ENCODE data around the gene POLR3C. TPM values are rescaled to one million over a fixed set of nuclear protein-coding genes. Genes with fewer than 3 reads are reported as not detected.
A peak's percentile ranks its signal among the peaks of the same experiment; 100 is the strongest.

The POLR3C gene
- total RNA-seq, 4 donors from 2014 or later = 28.0 to 36.5 (median 32.7) TPM

- TF ChIP-seq CTCF (IDR thresholded peaks at IDR 0.05) = no peak
- TF ChIP-seq POLR2A (IDR thresholded peaks at IDR 0.05) = no peak
- WGBS, 2 donors = 30 to 31% methylated on average over 38 to 47 of the region's 47 CpGs
- H3K4me1 ChIP-seq = peaks cover 0 to 8% of the 10 kb centered on the region in 2 donors
- peak in 1 of 2 donors; percentile 26 for DNase-seq
- H3K9me3 ChIP-seq = no peaks in the 10 kb centered on the region
- peak overlapping the region in 2 of 3 donors; percentile 11 to 30 for H3K4me3 ChIP-seq (replicated peaks in 1 of 3)
- intact Hi-C loops (cut with DNase I) = no loop called here
- peak overlapping the region in 2 of 3 donors; percentile 30 to 40 for H3K27ac ChIP-seq
- H3K27me3 ChIP-seq = no peaks in the 10 kb centered on the region
- H3K36me3 ChIP-seq = no peaks in the 10 kb centered on the region
These were observed 48.3 kb downstream of the POLR3C start for GRCh38 chr1:145871994-145872924.

- H3K4me3 ChIP-seq (replicated peaks in 1 of 3) = no peak overlapping the region
- TF ChIP-seq POLR2A (IDR thresholded peaks at IDR 0.05) (no peak), CTCF (IDR thresholded peaks at IDR 0.05) (no peak)
- intact Hi-C loops (cut with DNase I) = no loop called here
- 92 to 94% methylated on average over 12 of the region's 12 CpGs for WGBS, 2 donors
- no peaks in the 10 kb centered on the region for H3K27me3 ChIP-seq
- H3K27ac ChIP-seq = no peak overlapping the region
- H3K9me3 ChIP-seq = no peaks in the 10 kb centered on the region
- peaks cover 0 to 8% of the 10 kb centered on the region in 2 donors for H3K4me1 ChIP-seq
- no peaks in the 10 kb centered on the region for H3K36me3 ChIP-seq
- DNase-seq = no peak
These were observed 50.6 kb downstream of the POLR3C start for GRCh38 chr1:145874646-145875045.

GRCh38 chr1:145877923-145878486 lies 54.0 kb downstream of the POLR3C start:
- no peak overlapping the region for H3K27ac ChIP-seq
- DNase-seq = no peak
- no peaks in the 10 kb centered on the region for H3K4me1 ChIP-seq
- TF ChIP-seq POLR2A (IDR thresholded peaks at IDR 0.05) (no peak), CTCF (IDR thresholded peaks at IDR 0.05) (no peak)
- H3K9me3 ChIP-seq = no peaks in the 10 kb centered on the region
- H3K27me3 ChIP-seq = no peaks in the 10 kb centered on the region
- intact Hi-C loops (cut with DNase I) = no loop called here
- H3K4me3 ChIP-seq (replicated peaks in 1 of 3) = no peak overlapping the region
- no peaks in the 10 kb centered on the region for H3K36me3 ChIP-seq
- WGBS, 2 donors = 81 to 83% methylated on average over 7 of the region's 7 CpGs

DNA sequence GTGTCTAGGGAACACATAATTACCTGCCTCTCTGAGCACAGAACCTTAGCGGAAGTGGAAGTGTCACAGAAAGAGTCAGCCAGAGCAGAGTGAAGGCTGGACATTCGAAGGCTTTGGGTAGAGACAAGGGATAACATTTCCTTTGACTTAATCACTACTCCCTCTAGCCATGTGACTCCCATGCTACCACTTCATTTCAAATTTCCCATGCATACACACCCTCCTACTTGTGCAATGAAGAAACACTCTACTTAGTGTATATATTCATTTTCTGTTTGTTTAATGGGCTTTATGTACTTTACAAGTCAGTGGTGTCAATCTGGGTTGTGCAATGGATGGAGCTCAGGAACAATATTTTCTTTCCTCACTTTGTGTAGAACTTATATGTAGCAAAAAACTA lies 54.7 kb downstream of the POLR3C start:
- WGBS, 2 donors = 88 to 92% methylated on average over 2 of the region's 2 CpGs
- Histone ChIP-seq H3K27me3 (no peaks in the 10 kb centered on the region), H3K4me3 (replicated peaks in 1 of 3) (no peak overlapping the region), H3K36me3 (no peaks in the 10 kb centered on the region), H3K4me1 (no peaks in the 10 kb centered on the region), H3K27ac (no peak overlapping the region), H3K9me3 (no peaks in the 10 kb centered on the region)
- no peak for TF ChIP-seq CTCF (IDR thresholded peaks at IDR 0.05)
- no peak for TF ChIP-seq POLR2A (IDR thresholded peaks at IDR 0.05)
- intact Hi-C loops (cut with DNase I) = no loop called here
- DNase-seq = no peak

GRCh38 chr1:145879775-145880174 lies 55.8 kb downstream of the POLR3C start:
- no peaks in the 10 kb centered on the region for H3K9me3 ChIP-seq
- H3K4me3 ChIP-seq (replicated peaks in 1 of 3) = no peak overlapping the region
- intact Hi-C loops (cut with DNase I) = no loop called here
- TF ChIP-seq POLR2A (IDR thresholded peaks at IDR 0.05) (no peak), CTCF (IDR thresholded peaks at IDR 0.05) (no peak)
- WGBS, 2 donors = 56 to 62% methylated on average over 5 of the region's 5 CpGs
- H3K27me3 ChIP-seq = no peaks in the 10 kb centered on the region
- no peaks in the 10 kb centered on the region for H3K36me3 ChIP-seq
- no peak overlapping the region for H3K27ac ChIP-seq
- DNase-seq = no peak
- H3K4me1 ChIP-seq = no peaks in the 10 kb centered on the region

All from thyroid gland (tissue), 4 donors.